Islet of Langerhans (tissue), 1 donor: ENCODE results near the gene XPR1.
"Not testable (repeated sequence)": the region's sequence is repeated elsewhere in the genome, so short reads cannot be mapped to it uniquely, and the experiment has no call there.

Experiments used
- FAIRE-seq: peaks from one replicate; lab custom pipeline; 2011; peaks lifted over from hg19 to GRCh38; lab: Jason Lieb, UNC

Gene XPR1

DNA sequence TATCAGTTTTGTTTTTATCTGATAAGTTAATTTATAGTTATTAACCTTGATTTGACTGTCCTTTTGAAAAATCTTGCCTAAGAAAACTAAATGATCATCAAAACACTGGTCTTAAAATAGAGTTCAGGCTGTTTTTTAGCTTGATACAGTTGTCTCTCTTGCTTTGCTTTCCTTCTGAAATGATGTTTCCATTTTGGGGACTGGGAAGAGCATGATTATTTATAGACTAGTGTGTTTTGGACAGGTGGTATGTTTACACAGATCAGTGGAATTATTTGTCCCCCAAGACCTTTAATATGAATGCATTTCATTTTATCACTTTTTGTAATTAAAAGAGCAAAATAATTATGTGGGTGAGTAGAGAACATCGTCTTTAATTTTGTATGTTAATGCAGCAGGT is 90.8 kb downstream of the XPR1 start:
- no peak for FAIRE-seq

- FAIRE-seq, result peak; percentile 68
Measured at GRCh38 chr1:180724055-180724454, 92.2 kb downstream of the XPR1 start.

DNA sequence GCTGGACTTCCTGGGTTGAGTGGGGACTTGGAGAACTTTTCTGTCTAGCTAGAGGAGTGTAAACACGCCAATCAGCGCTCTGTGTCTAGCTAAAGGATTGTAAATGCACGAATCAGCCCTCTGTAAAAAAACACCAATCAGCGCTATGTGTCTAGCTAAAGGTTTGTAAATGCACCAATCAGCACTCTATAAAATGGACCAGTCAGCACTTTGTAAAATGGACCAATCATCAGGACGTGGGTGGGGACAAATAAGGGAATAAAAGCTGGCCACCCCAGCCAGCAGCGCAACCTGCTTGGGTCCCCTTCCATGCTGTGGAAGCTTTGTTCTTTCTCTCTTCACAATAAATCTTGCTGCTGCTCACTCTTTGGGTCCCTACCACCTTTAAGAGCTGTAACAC is 94.2 kb downstream of the XPR1 start:
- FAIRE-seq, result not testable (repeated sequence)

DNA sequence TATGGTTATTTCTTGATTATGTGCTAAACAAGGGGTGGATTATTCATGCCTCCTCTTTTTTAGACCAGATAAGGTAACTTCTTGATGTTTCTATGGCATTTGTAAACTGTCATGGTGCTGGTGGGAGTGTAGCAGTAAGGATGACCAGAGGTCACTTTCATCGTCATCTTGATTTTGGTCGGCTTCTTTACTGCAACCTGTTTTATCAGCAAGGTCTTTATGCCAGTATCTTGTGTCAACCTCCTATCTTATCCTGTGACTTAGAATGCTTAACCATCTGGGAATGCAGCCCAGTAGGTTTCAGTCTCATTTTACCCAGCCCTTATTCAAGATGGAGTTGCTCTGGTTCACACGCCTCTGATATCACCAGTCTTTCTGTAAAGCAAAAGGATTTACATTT is 95.9 kb downstream of the XPR1 start:
- FAIRE-seq, result not testable (repeated sequence)

DNA sequence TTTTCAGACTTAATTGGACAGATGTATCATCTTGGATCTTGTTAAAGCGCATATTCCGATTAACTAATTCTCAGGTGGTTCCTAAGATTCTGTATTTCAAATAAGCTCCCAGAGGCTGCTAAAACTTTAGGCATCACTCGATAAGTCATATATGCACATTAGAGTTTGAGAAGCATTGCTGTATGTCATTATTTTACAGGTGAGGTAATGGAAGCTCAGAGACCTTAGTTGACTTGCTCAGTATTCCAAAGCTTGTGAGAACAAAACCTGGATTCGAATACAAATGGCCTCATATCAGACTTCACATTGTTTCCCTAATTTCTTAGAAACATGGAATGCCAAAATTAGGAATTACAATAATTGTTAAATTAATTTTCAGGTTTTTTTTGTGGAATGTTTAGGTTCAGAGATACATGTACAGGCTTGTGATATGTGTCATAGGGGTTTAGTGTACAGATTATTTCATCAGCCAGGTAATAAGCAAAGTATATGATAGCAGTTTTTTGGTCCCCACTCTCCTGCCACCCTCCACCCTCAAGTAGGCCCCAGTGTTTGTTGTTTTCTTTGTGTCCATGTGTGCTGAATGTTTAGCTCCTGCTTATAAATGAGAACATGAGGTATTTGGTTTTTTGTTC is 96.8 kb downstream of the XPR1 start:
- no peak for FAIRE-seq

- no peak for FAIRE-seq
Measured at GRCh38 chr1:180731131-180731530, 99.3 kb downstream of the XPR1 start.

DNA sequence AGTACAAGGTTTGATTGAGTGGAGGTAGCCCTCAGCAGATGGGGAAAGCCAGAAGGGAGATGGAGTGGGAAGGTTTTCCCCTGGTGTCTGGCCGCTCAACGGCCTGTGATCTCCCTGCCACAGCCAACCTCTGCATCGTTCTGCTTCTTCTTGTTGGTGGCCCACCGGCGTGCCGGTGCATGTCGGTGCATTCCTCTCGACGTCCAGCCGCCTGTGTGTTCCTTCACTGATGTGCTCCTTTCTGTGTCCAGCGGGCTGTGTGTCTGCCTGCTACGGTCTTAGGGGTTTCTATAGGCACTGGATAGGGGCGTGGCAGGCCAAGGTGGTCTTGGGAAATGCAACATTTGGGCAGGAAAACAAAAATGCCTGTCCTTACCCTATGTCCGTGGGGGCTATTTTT is 101.0 kb downstream of the XPR1 start:
- FAIRE-seq, result no peak

DNA sequence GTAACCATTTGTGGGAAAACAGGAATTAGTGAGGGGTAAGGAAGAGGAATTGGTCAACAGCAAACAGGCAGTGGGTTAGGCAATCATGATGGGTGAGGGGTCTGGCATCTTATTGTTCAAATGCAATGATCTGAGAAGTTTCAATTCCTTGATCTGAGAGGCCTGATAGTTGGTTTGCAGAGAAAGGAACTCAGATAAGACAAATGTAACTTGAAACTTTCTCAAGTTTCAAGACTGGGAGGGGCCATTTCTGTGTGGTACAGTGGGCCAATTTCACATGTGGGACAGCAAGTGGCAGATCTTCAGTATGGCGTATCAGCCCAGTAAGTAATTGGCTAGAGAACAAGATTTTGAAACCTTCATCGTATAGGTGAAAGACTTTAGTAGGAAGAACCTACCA is 102.5 kb downstream of the XPR1 start:
- FAIRE-seq, result no peak

DNA sequence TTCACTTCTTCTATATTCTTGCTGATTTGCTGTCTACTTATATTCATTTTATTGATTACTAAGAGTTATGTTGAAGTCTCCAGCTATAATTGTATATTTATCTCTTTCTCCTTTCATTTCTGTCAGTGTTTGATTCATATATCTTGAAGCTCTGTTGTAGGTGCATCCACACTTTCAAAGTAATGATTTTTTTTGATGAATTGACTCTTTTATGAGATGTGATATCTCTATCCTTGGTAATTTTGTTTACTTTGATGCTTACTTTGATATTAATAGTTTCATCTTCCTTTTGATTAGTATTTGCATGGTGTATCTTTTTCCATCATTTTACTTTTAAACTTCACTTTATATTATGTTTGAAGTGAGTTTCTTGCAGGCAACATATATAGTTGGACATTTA is 110.8 kb downstream of the XPR1 start:
- FAIRE-seq, result no peak

DNA sequence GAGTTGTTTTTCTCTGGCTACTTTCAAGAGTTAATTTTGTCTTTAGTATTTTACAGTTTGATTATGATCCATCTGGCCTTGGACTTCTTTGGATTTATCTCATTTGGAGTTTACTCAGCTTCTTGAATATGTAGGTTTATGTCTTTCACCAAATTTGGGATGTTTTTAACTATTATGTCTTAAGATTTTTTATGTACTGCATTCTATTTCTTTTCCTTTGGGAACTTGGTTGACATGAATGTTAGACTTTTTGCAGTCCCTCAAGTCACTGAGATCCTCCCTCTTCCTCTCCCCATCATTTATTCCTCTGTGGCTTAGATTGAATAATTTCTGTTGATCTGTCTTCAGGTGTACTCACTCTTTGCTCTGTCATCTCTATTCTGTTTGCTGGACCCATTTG is 112.0 kb downstream of the XPR1 start:
- no peak for FAIRE-seq

DNA sequence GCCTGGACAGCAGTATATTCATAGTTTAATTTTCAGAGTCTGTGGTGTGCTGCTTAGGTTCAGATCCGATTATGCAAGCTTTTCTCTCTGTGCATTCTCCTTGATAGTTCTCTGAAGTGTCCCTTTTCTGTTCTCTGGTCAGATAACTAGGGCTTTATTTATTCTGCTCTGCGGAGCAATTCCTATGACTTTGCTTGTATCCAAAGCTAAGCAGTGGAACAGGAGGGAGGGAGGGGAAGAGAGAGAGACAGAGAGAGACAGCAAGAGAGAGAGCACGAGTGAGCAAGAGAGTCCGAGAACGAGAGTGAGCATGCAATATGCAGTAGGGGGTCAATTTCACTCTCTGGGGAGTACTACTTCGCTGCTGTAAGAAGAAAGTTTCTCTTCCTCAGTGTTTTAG is 113.3 kb downstream of the XPR1 start:
- no peak for FAIRE-seq

DNA sequence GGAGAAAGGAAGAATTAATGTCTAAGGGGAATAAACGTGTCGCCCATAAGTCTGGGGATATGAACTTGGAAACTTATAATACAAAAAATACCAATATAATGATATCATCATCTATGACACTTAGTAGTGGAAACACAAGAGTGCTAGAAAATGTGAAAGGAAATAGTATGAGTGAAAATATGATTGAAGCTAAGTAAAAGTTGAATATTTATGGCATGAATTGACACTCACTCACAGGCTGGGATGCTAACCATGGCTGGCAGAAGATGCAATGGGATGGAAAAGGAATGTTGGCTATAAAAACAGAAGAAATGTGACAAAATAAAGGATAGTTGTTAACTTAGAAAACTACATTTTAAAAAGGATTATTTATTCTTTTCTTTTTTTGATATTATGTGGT is 120.1 kb downstream of the XPR1 start:
- FAIRE-seq, result no peak

- FAIRE-seq, result no peak
Measured at GRCh38 chr1:180754453-180754852, 122.6 kb downstream of the XPR1 start.

DNA sequence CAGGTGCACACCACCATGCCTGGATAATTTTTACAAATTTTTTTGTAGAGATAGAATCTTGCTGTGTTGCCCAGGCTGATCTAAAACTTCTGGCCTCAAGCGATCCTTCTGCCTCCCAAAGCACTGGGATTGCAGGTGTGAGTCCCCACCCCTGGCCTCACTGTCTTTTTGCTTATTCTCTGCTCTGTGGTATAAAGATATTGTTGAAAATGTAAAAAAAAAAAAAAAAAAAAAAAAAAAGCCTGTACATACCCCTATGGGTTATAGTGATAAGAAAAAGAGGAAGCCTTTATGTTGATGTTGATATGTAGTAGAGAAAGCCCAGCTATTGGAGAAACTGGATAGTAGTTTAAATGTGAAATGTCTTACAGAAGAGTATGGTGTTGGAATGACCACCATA is 125.8 kb downstream of the XPR1 start:
- FAIRE-seq, result no peak

- no peak for FAIRE-seq
Measured at GRCh38 chr1:180762796-180763195, 131.0 kb downstream of the XPR1 start.

DNA sequence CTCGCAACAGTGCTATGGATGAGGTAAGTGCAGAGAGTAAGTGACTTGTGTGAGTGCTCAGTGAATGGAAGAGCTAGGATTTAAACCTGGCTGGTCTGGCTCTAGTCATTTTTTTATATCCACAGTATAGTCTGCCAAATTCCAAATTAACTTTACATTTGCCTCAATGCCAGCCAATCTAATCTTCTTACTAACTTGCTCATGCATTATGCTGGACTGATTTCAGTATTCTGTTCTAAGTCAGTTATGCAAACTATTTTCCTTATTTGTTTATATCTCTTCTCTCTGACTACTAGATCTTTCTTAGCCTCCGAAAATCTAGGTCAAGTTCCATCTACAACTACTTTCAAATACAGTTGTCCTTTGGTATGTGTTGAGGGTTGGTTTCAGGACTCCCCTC is 133.3 kb downstream of the XPR1 start:
- no peak for FAIRE-seq

DNA sequence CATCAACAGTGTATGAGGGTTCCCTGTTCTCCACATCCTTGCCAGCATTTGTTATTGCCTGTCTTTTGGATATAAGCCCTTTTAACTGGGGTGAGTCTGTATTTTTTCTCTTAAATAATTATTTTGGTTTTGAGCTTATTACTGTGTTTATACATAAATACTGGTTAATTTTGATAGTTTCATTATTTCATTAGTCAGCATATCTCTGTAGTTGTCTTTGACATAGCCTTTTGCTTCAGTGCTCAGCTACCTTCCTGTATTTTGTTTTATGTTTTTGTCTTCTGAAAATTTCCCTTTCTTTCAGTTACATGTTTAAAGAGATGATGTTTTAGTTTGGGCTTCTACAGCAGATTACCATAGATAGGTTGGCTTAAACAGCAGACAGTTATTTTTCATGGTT is 138.1 kb downstream of the XPR1 start:
- FAIRE-seq, result no peak

DNA sequence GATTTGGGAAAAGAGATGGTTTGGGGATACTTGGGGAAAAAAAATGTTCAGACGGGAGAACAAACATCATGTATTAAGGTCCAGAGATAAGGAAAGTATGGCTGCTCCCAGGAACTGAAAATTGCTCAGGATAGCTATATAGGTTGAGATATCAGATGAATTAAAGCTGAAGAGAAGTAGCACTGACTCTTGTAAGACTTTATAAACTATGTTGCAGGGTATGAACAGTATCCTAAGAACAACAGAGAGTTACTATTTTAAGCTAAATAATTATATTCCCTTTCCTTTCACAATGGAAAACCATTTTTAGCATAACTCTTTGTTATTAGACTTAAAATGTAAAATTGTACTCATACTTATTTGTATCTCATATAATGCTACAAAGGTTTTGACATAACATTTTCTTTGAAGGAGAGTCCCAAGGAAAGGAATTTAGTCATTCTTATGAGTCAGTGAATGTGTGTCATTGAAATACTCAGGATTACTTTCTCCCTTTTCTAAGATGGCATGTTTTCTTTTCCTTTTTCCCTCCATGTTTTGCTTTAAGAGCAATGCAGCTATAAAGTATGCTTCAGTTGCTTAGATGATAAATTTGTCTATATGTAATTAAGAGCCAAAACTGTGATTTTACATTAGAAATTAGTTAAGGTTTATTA is 141.5 kb downstream of the XPR1 start:
- FAIRE-seq, result no peak

GRCh38 chr1:180775801-180776200 is 144.0 kb downstream of the XPR1 start:
- no peak for FAIRE-seq

GRCh38 chr1:180777072-180777689 is 145.4 kb downstream of the XPR1 start:
- no peak for FAIRE-seq

DNA sequence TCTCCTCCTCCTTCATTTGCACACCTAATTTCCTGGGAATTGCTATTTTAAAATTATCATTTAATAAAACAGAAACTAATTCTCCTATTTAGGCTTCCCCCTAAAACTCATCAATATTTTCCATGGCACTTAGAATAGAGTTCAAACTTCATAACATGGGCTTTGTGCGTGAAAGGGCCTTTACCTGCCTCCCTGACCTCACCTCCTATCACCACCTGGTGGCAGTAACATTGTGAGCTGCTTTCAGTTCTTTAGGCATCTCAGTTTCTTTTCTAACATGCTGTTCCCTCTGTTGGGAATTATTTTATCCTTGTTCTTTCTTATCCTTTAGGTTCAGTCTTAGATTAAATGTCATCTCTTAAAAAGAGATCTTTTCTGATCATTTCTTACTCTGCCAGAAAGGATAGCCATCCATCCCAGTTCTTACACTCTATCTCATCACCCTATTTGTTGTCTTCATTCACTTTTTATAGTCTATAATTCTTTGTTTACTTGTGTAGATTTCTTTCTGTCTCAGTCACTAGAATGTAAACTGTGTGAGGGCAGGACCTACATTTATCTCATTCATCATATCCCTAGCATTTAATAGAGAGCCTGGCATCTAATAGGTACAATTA is 147.1 kb downstream of the XPR1 start:
- FAIRE-seq, result no peak

GRCh38 chr1:180779584-180779983 is 147.8 kb downstream of the XPR1 start:
- FAIRE-seq, result no peak

DNA sequence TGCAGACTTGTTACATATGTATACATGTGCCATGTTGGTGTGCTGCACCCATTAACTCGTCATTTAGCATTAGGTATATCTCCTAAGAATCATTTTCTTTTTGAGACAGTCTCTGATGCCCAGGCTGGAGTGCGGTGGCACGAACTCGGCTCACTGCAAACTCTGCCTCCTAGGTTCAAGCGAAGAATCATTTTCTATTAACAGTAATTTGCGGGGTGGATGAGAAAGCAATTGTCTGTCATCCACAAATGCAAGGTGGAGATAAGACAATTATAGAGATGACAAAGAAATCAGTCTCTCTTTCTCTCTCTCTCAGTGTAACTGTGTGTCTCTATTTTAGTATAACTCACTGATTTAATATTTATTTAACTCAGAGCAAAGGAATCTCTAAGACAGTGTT is 149.9 kb downstream of the XPR1 start:
- no peak for FAIRE-seq

- FAIRE-seq, result no peak
Measured at GRCh38 chr1:180785291-180785690, 153.5 kb downstream of the XPR1 start.
